Left lung (tissue), 10 donors: ENCODE results near the gene SMS. TPM values are rescaled to one million over a fixed set of nuclear protein-coding genes. Genes with fewer than 3 reads are reported as not detected.

ENCODE experiments used
- ATAC-seq: fragments of 200-7000 bp; cut with Tn5 transposase; one replicate; pipeline ENCODE4 v1.9.1; 2020; ENCODE audit warnings: moderate library complexity
- DNase-seq, 4 donors: peaks; one replicate each; pipeline ENCODE4 v3.0.0-alpha.2; 2013 to 2020
- H3K27ac ChIP-seq, 2 donors: fragments of 200-600 bp; sonication (generic) in 1 of 2; one replicate each; pipeline versions ENCODE4 v1.5.0 to v1.8.0; 2020 to 2021
- H3K27me3 ChIP-seq, 2 donors: fragments of 200-600 bp; sonication (generic) in 1 of 2; one replicate each; pipeline versions ENCODE4 v1.5.0 to v1.8.0; 2020 to 2021
- H3K36me3 ChIP-seq, 2 donors: fragments of 200-600 bp; sonication (generic) in 1 of 2; one replicate each; pipeline versions ENCODE4 v1.5.0 to v1.8.0; 2020 to 2021
- H3K4me1 ChIP-seq, 2 donors: fragments of 200-600 bp; one replicate each; pipeline ENCODE4 v1.8.0; 2021
- H3K4me3 ChIP-seq, 2 donors: fragments of 200-600 bp; sonication (generic) in 1 of 2; one replicate each; pipeline versions ENCODE4 v1.5.0 to v1.8.0; 2020 to 2021; ENCODE audit warnings: mild to moderate bottlenecking in 1 of 2
- H3K9me3 ChIP-seq, 2 donors: fragments of 200-600 bp; sonication (generic) in 1 of 2; one replicate each; pipeline versions ENCODE4 v1.5.0 to v1.8.0; 2020 to 2021
- CTCF ChIP-seq, 2 donors: fragments of 200-600 bp; sonication (generic) in 1 of 2; IDR thresholded peaks; one replicate each; pipeline versions ENCODE4 v1.5.0 to v1.8.0; 2021; ENCODE audit warnings: antibody characterized with exemption in 2 of 2
- intact Hi-C, 2 donors: fragments of 100-400 bp; cut with DNase I; formaldehyde crosslinking; loops; one replicate each; pipeline versions ENCODE4 v1.11.2 to v1.14.2; 2022
- polyA plus RNA-seq, 6 donors: library from polyadenylated mRNA; unstranded; fragments of 120-200 nt; gene quantifications; one replicate each; pipeline ENCODE4 v1.2.1, GENCODE V29; 2013; ENCODE audit not compliant: insufficient read length in 6 of 6
- total RNA-seq, 2 donors: library from RNA; stranded (reverse); fragmentation: NEBNext Ultra II Directional; extraction: Animal tissue kit (Norgen Biotek cat#: 25700); gene quantifications; one replicate each; pipeline ENCODE4 v1.2.1, GENCODE V29; 2021
- donor health status: DM: no; HTN: yes; CAD: no.
- donor health status: DM: no; HTN: no; CAD: no.

Gene SMS
- total and polyA plus RNA-seq, 8 donors = 68.6 to 119 (median 108) TPM

GRCh38 chrX:21974011-21974385 is 33.5 kb downstream of the SMS start:
- DNase-seq (peak in 1 of 4 donors; percentile 50), ATAC-seq (peak; percentile 77)
- Histone ChIP-seq H3K27ac (peak overlapping the region; percentile 41 to 64), H3K36me3 (peaks cover 0 to 23% of the 10 kb centered on the region in 2 donors), H3K27me3 (no peaks in the 10 kb centered on the region), H3K9me3 (no peaks in the 10 kb centered on the region), H3K4me1 (peaks cover 4 to 8% of the 10 kb centered on the region in 2 donors), H3K4me3 (no peak overlapping the region)
- TF ChIP-seq CTCF (IDR thresholded peaks at IDR 0.05) = no peak
- intact Hi-C loops = no loop called here

- peak; percentile 36 for ATAC-seq
These were observed 34.7 kb downstream of the SMS start for GRCh38 chrX:21975242-21975641.

GRCh38 chrX:21975812-21976211 is 35.3 kb downstream of the SMS start:
- Histone ChIP-seq H3K27ac (no peak overlapping the region), H3K27me3 (no peaks in the 10 kb centered on the region), H3K9me3 (no peaks in the 10 kb centered on the region), H3K36me3 (peaks cover 0 to 19% of the 10 kb centered on the region in 2 donors), H3K4me3 (no peak overlapping the region), H3K4me1 (peaks cover 4 to 8% of the 10 kb centered on the region in 2 donors)
- ATAC-seq (peak; percentile 56), DNase-seq (peak in 1 of 4 donors; percentile 45)
- intact Hi-C loops = no loop called here
- no peak for TF ChIP-seq CTCF (IDR thresholded peaks at IDR 0.05)

More at GRCh38 chrX:21975242-21975641, 34.7 kb downstream of the SMS start:
- H3K4me1 ChIP-seq = peaks cover 4 to 8% of the 10 kb centered on the region in 2 donors
- H3K9me3 ChIP-seq = no peaks in the 10 kb centered on the region
- H3K4me3 ChIP-seq = no peak overlapping the region
- H3K27me3 ChIP-seq = no peaks in the 10 kb centered on the region
- peaks cover 0 to 19% of the 10 kb centered on the region in 2 donors for H3K36me3 ChIP-seq
- no peak for DNase-seq
- intact Hi-C loops = no loop called here
- no peak overlapping the region for H3K27ac ChIP-seq
- no peak for TF ChIP-seq CTCF (IDR thresholded peaks at IDR 0.05)

GRCh38 chrX:21978346-21978745 is 37.8 kb downstream of the SMS start:
- ATAC-seq (no peak), DNase-seq (no peak)
- intact Hi-C loops = no loop called here
- Histone ChIP-seq H3K27ac (no peak overlapping the region), H3K4me1 (peaks cover 4 to 5% of the 10 kb centered on the region in 2 donors), H3K36me3 (peaks cover 0 to 19% of the 10 kb centered on the region in 2 donors), H3K27me3 (no peaks in the 10 kb centered on the region), H3K9me3 (no peaks in the 10 kb centered on the region), H3K4me3 (no peak overlapping the region)
- TF ChIP-seq CTCF (IDR thresholded peaks at IDR 0.05) = no peak

GRCh38 chrX:21982311-21982710 is 41.8 kb downstream of the SMS start:
- intact Hi-C loops = no loop called here
- Histone ChIP-seq H3K9me3 (no peaks in the 10 kb centered on the region), H3K27ac (no peak overlapping the region), H3K36me3 (peaks cover 0 to 14% of the 10 kb centered on the region in 2 donors), H3K27me3 (no peaks in the 10 kb centered on the region), H3K4me3 (no peak overlapping the region), H3K4me1 (no peaks in the 10 kb centered on the region)
- TF ChIP-seq CTCF (IDR thresholded peaks at IDR 0.05) = no peak
- DNase-seq = no peak
- no peak for ATAC-seq
